Measurements from ENCODE around the gene POFUT2. TPM values are rescaled to one million over a fixed set of nuclear protein-coding genes. Genes with fewer than 3 reads are reported as not detected.

POFUT2 gene
- total and polyA plus RNA-seq, 2 donors from 2014 or later: 18.3 to 30.2 TPM

- FAIRE-seq (no peak), DNase-seq (peak in 2 of 5 donors; percentile 40 to 83)
- no peak overlapping the region for H3K4me3 ChIP-seq (ENCODE audit: low read length in 3 of 3)
- H3K27ac ChIP-seq (ENCODE audit: low read depth in 2 of 2, low read length in 2 of 2): peak overlapping the region; percentile 42 to 90
- TF ChIP-seq CTCF (IDR thresholded peaks at IDR 0.05; ENCODE audit: borderline replicate concordance, extremely low read depth, insufficient read depth): no peak
- H3K27me3 ChIP-seq (ENCODE audit: control insufficient read depth, insufficient read depth, low read length): no peaks in the 10 kb centered on the region
- H3K9me3 ChIP-seq (ENCODE audit: control insufficient read depth in 2 of 3, insufficient read depth in 1 of 3, low read length in 3 of 3): no peaks in the 10 kb centered on the region
- H3K36me3 ChIP-seq (ENCODE audit: control insufficient read depth in 2 of 3, insufficient read depth in 3 of 3, low read length in 3 of 3): no peaks in the 10 kb centered on the region
- intact Hi-C loops (cut with DNase I): no loop called here
- peak overlapping the region in 1 of 3 donors; percentile 65 for H3K9ac ChIP-seq (ENCODE audit: low read length in 3 of 3)
- peaks cover 0 to 39% (median 30%) of the 10 kb centered on the region in 3 donors for H3K4me1 ChIP-seq (ENCODE audit: control insufficient read depth in 2 of 3, insufficient read depth in 2 of 3, low read depth in 1 of 3, low read length in 3 of 3)
These were observed 31.9 kb upstream of the POFUT2 start for GRCh38 chr21:45319461-45320211.

- DNase-seq: peak in 2 of 5 donors; percentile 71 to 96
- H3K9ac ChIP-seq (ENCODE audit: low read length in 3 of 3): peak overlapping the region in 1 of 3 donors; percentile 71
These were observed 31.1 kb upstream of the POFUT2 start for GRCh38 chr21:45318556-45319404.

GRCh38 chr21:45318146-45318555 is 30.5 kb upstream of the POFUT2 start:
- no peak for TF ChIP-seq CTCF (IDR thresholded peaks at IDR 0.05; ENCODE audit: borderline replicate concordance, extremely low read depth, insufficient read depth)
- Histone ChIP-seq H3K9ac (ENCODE audit: low read length in 3 of 3) (peak overlapping the region in 1 of 3 donors; percentile 71), H3K9me3 (ENCODE audit: control insufficient read depth in 2 of 3, insufficient read depth in 1 of 3, low read length in 3 of 3) (no peaks in the 10 kb centered on the region), H3K27me3 (ENCODE audit: control insufficient read depth, insufficient read depth, low read length) (no peaks in the 10 kb centered on the region), H3K27ac (ENCODE audit: low read depth in 2 of 2, low read length in 2 of 2) (peak overlapping the region; percentile 42 to 90), H3K4me3 (ENCODE audit: low read length in 3 of 3) (no peak overlapping the region), H3K4me1 (ENCODE audit: control insufficient read depth in 2 of 3, insufficient read depth in 2 of 3, low read depth in 1 of 3, low read length in 3 of 3) (peaks cover 0 to 31% (median 30%) of the 10 kb centered on the region in 3 donors), H3K36me3 (ENCODE audit: control insufficient read depth in 2 of 3, insufficient read depth in 3 of 3, low read length in 3 of 3) (no peaks in the 10 kb centered on the region)
- intact Hi-C loops (cut with DNase I): no loop called here
- peak in 1 of 5 donors; percentile 49 for DNase-seq
- FAIRE-seq: no peak

More at GRCh38 chr21:45318556-45319404, 31.1 kb upstream of the POFUT2 start:
- Histone ChIP-seq H3K27me3 (ENCODE audit: control insufficient read depth, insufficient read depth, low read length) (no peaks in the 10 kb centered on the region), H3K36me3 (ENCODE audit: control insufficient read depth in 2 of 3, insufficient read depth in 3 of 3, low read length in 3 of 3) (no peaks in the 10 kb centered on the region), H3K9me3 (ENCODE audit: control insufficient read depth in 2 of 3, insufficient read depth in 1 of 3, low read length in 3 of 3) (no peaks in the 10 kb centered on the region), H3K4me1 (ENCODE audit: control insufficient read depth in 2 of 3, insufficient read depth in 2 of 3, low read depth in 1 of 3, low read length in 3 of 3) (peaks cover 0 to 38% (median 30%) of the 10 kb centered on the region in 3 donors), H3K4me3 (ENCODE audit: low read length in 3 of 3) (no peak overlapping the region), H3K27ac (ENCODE audit: low read depth in 2 of 2, low read length in 2 of 2) (peak overlapping the region; percentile 42 to 90)
- FAIRE-seq: no peak
- no peak for TF ChIP-seq CTCF (IDR thresholded peaks at IDR 0.05; ENCODE audit: borderline replicate concordance, extremely low read depth, insufficient read depth)
- intact Hi-C loops (cut with DNase I): no loop called here
